Fibroblast of skin of right quadriceps (primary cell): Measurements from ENCODE around the gene UBE2J2.
"Not testable (repeated sequence)": the region's sequence is repeated elsewhere in the genome, so short reads cannot be mapped to it uniquely, and the experiment has no call there.

Experiments
- DNase-seq: peaks from one replicate; pipeline ENCODE4 v3.0.0-alpha.2; 2013

UBE2J2 gene

GRCh38 chr1:1255078-1255477, 18.6 kb downstream of the UBE2J2 start:
- no peak for DNase-seq

- no peak for DNase-seq
Measured at GRCh38 chr1:1254667-1254998, 19.0 kb downstream of the UBE2J2 start.

GRCh38 chr1:1253972-1254666, 19.5 kb downstream of the UBE2J2 start:
- DNase-seq = no peak

DNA sequence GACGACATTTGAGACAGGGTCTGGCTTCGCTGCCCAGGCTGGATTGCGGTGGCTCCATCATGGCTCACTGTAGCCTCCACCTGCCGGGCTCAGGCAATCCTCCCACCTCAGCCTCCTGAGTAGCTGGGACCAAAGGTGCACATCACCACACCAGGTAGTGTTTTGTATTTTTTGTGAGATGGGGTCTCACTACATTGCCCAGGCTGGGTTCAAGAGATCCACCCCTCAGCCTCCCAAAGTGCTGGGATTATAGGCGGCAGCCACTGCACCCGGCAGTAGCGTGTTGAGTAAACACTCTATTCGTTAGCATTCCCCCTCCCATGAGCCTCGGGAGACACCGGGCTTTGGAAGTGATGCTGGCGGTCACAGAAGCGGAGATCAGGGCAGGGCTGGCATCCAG, 20.3 kb downstream of the UBE2J2 start:
- no peak for DNase-seq

DNA sequence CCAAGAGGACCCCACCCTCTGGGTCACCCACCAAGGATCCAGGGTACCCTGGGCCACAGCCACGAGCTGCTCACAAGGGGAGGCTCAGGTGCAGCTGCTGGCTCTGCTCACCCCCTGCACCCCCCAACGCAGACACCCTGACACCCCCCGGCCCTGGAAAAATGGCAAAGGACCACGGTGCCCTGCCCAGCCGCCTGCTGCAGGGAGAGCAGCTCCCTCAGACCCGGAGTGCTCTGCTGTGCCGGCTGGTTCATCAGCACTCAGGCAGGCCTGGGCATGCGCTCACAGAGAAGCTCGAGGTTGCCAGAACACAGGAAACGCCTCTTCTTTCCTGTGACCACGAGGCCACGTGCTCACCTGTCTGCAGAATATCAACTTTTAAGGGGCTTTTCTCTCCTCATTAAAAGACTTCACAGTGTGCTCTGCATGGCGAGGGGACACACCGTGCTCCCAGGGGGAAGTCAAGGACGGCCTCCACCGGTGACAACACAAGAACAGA, 22.8 kb downstream of the UBE2J2 start:
- DNase-seq = no peak

- DNase-seq = not testable (repeated sequence)
Measured at GRCh38 chr1:1248009-1248913, 25.4 kb downstream of the UBE2J2 start.

- no peak for DNase-seq
Measured at GRCh38 chr1:1247341-1247913, 26.2 kb downstream of the UBE2J2 start.

DNA sequence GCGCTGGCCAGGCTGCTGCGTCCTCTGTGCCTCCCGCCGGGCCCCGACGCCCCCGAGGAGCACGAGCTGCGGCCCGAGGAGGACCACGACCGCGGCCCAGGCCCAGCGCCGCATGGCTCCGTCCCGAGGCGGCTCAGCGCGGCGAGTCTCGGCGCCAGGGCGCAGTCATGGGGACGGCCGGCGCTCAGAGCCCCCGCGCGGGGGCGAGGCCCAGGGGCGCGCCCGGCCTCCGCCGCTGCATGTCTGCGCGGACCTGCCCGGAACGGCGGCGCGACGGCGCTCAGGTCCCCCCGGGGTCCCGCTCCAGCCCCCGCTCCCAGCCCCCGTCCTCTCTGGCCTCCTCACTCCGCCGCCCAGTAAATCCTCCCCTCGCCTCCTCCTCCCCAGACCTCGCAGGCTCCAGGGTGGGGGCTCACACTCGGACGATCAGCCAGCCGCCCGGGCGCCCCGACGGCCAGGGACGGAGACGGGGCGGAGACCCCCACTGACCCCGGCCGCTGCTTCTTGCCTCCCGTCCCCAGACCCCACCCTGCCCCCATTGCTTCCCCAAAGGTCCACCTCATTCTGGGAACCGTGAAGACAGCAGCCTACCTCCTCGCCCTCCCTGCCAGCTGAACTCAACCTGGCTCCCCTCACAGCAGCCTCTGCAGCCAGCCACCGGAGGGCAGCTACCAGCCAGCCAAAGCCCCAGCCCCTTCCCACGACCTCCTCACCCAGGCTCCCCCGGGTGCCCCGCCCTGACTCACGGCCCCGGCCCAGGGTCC, 26.9 kb downstream of the UBE2J2 start, which contains the start of gene C1QTNF12:
TSS of gene C1QTNF12 (minus strand) at position 146 of the 764 bp plus-strand sequence. CDS start at position 114, 32 bp downstream.
- DNase-seq = no peak

DNA sequence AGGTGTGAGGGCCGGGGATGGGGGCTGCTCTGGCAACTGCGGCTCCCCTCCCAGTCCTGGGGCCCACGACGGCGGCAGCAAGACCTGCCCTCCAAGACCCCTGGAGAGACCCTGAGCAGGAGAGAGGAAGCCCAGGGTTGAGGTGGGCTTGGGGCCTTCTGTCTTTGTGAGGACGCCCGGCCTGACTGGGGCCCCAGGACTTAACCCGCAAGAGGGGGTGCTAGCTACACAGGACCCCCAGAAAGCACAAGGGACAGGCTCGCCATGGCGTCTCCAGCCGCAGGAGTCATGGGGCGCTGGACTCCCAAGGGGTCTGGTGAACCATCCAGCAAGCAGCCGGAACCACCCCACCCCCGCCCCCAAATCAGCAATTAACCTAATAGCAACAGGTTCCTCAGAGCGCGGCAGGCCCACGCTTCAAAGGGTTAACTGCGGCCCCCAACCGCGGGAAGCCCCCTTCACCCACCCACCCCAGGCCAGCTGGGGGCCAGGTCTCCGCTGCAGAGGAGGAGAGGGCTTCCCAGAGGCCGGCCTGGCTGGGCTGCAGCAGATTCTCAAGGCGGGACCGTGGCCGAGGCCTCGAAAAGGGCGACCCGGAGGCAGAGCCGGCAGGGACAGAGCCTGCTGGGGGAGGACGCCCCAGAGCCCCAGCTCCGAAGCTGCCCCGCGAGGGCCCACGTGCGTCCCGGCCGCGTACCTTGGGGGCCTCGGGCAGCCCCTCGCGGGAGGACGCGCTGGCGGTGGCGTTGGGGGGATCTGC, 27.7 kb downstream of the UBE2J2 start:
- no peak for DNase-seq

DNA sequence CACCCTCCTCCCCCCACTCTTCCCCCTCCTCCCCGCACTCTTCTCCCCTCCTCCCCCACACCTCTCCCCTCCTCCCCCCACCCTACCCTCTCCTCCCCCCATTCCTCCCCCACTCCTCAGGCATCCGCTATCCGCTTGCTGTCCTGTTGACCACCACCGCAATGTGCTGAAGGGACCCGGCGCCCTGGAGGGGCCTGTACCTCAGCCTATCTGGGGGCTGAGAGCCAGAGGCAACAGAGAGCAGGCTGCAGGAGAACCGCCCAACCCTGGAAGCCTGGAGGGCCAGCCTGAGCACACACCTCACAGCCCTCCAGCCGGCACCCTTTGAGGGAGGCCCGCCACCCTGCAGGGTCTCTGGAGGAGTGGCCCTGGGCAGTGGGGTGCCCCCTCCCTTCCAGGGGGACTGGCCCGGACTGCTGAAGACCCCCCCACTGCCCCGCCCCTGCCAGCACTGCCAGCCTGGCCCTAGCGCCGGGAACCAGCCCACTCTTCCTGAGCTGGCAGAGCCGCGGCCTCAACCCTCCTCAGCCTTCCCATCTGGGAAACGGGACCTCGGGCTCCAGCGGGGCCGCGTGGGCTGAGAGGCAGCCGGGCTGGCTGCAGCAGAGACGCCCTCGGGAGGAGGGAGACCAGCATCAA, 28.4 kb downstream of the UBE2J2 start:
- no peak for DNase-seq

- no peak for DNase-seq
Measured at GRCh38 chr1:1244192-1244811, 29.4 kb downstream of the UBE2J2 start.

- no peak for DNase-seq
Measured at GRCh38 chr1:1243807-1244191, 29.9 kb downstream of the UBE2J2 start.

- DNase-seq = no peak
Measured at GRCh38 chr1:1243266-1243660, 30.4 kb downstream of the UBE2J2 start.

DNA sequence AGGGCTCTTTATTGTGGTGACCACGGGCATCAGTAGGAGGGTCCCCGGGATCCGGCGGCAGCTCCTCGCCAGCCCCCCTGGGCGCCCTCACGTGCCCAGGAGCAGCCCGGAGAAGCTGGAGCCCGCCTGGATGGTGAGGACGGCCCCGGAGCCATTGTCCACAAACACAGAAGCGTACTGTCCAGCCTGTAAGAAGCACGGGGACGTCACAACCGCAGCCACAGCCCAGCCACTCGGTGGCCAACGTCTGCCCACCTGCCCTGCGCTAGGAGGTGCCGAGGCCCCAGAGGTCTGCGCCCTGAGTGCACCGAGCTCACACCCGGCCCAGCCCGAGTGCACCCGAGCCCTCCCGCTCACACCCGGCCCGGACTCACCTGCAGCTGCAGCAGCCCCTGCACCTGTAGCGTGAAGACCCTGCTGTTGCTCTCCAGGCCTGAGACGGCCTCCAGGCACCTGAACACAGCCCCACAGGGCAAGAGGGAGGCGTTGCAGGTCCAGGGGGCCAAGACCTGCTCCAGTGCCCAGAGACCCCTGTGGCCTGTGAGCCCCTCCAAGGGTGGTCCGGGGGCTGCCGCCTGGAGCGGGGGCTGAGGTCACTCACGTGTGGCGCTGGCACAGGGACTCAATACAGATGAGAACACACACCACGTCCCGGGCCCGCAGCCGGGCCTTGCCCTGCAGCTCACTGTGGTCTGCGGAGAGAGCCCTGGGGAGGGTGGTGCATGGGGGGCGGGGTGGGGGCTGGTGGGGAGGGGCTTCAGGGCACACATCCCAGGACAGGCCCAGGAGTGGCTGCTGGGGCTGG, 31.0 kb downstream of the UBE2J2 start:
- DNase-seq = no peak

DNA sequence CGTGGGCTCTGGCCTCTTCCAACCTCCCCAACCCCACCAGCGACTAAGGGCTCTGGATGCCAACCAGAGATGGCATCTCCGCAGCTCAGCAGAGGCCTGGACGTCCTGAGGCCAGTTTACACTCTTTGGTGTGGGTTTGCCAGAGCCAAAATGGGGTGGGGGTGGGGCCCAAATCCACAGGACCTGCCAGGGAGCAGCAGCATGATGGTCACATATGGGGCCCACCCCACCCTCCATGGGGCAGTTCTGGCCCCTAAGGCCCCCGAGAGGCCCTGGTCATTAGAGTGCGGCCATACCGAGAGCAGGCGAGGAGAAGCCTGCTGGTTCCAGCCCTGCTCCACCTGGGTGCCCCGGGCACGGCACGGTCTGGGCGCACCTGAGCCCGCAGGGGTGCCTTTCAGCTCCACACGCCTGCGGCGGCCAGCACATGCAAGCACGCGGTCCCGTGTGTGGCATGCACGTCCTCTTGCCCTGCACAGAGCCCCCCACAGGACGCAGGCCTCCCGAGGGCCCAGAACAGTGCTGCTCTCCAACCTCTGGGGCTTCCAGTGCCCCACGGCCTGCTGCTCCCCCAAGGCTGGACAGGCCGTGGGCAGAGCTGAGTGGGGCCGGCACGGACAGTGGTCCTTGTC, 31.9 kb downstream of the UBE2J2 start:
- no peak for DNase-seq

DNA sequence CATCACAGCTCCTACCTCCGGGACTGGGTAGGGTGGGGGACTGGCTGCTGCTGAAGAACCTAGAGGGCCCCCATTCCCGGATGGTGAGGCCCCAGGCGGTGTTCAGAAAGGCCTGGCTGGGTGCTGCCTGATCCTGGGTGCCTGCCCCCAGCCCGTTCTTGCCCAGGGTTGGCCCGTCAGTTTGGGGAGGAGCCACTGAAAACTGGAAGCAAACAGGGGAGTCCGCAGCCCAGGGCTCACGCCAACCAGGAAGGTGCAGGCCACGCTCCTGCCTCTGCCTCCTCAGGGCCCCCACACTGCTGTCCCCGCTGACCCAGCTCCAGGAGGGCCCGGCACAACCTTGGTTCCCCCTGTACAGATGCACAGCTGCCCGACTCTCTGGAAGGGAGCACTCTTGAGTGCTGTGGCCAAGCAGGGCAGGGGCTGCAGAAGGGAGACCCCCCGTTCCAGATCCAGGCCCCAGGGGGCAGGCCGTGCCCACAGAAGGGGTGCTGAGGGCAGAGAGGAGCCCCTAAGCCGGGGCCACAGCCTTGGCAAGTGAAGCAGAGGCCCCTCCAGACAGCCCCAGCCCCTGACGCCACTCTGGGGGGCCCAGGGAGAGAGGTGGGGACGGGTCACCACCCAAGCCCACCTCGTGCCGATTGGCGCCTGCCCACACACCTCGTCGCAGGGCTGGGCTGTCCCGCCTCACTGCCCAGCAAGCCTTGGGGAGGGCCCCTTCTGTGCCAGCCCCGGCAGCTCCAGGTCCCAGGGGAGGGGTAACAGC, 32.6 kb downstream of the UBE2J2 start:
- no peak for DNase-seq

DNA sequence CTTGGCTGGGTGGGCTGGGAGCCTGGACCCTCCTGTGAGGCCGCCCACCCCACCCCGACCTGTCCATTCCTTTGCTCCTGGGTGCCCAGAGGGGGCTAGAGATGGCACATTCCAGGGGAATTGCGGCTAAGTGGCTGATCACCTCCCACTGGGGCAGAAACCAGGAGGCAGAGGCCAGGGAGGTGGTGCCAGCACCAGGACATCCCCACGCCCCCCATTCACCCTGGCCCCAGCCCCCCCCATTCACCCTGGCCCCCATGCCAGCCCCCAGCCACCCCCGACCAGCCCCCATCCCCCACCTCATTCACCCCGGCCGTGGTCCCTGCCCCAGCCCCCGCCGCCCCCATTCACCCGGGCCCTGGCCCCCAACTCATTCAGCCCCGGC, 33.3 kb downstream of the UBE2J2 start:
- DNase-seq = no peak

GRCh38 chr1:1239614-1240347, 33.9 kb downstream of the UBE2J2 start:
- no peak for DNase-seq
